ENCODE data around the gene FMNL2.

DNA sequence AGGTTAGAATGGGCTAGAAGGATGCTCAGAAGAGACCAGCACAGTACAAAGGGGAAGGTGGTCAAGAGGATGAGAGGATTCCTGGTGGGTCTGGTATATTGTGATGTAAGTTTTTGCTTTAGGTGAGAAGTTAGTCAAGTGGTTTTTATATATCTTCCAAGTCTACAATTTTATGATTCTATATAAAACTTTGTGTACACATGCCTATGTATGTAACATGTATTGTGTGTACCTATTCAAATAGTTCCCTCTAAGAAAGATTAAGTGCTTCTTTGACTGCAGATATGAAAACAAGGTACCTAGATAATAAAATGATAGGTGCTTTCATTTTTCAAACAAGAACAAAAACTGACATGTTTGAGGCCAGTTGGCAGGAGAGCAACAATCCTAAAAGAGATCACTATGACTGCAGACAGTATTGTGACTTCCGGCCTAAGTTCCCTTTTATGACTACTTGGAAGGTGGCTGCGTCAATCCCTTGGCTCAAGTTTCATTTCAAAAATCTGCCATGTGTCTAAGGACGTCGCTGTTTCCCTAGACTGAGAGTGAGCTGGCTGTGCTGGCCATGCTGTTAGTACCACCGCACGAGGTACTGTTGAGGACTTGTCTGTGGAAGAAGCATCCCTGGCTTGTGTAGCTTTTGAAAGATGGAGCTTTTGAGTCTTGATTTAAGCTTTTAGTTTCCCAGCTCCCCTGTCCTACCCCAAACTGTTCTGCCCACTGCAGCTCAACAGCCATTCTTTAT lies 259.2 kb downstream of the FMNL2 start:
- TF ChIP-seq EZH2 (IDR thresholded peaks at IDR 0.05; ENCODE audit: insufficient read depth, poor library complexity, severe bottlenecking) (no peak), EZH2phosphoT487 (IDR thresholded peaks at IDR 0.05; ENCODE audit: insufficient read depth, low read depth) (no peak)
